Neuronal stem cell (in vitro differentiated cells): ENCODE measurements around the gene HSPA2.

ENCODE experiments used
- DNase-seq: peaks from one replicate; pipeline ENCODE4 v3.0.0-alpha.2; 2013; ENCODE audit warnings: low spot score
- H2AFZ ChIP-seq: one replicate; pipeline ENCODE4 v1.6.1; 2013; ENCODE audit warnings: mild to moderate bottlenecking, low read length, inconsistent platforms
- H2AK5ac ChIP-seq: 2 replicates; pipeline ENCODE4 v1.6.1; 2013; ENCODE audit warnings: low read depth, mild to moderate bottlenecking, inconsistent platforms, low read length, moderate library complexity, mixed read lengths
- H2BK120ac ChIP-seq: 2 replicates; pipeline ENCODE4 v1.6.1; 2013; ENCODE audit warnings: low read depth, mild to moderate bottlenecking, inconsistent platforms, low read length, moderate library complexity, mixed read lengths
- H2BK12ac ChIP-seq: one replicate; pipeline ENCODE4 v1.6.1; 2013; ENCODE audit warnings: low read length, inconsistent platforms
- H2BK15ac ChIP-seq: 2 replicates; pipeline ENCODE4 v1.6.1; 2013; ENCODE audit warnings: mild to moderate bottlenecking, low read length, inconsistent platforms, mixed read lengths
- H2BK5ac ChIP-seq: one replicate; pipeline ENCODE4 v1.6.1; 2013; ENCODE audit warnings: inconsistent platforms, mild to moderate bottlenecking, low read length, moderate library complexity
- H3K14ac ChIP-seq: one replicate; pipeline ENCODE4 v1.6.1; 2013; ENCODE audit warnings: low read length, inconsistent platforms
- H3K18ac ChIP-seq: 2 replicates; pipeline ENCODE4 v1.6.1; 2013; ENCODE audit warnings: low read length, inconsistent platforms
- H3K23ac ChIP-seq: 2 replicates; pipeline ENCODE4 v1.6.1; 2013; ENCODE audit warnings: low read depth, mild to moderate bottlenecking, mixed read lengths, low read length, inconsistent platforms; ENCODE audit not compliant: poor library complexity
- H3K27ac ChIP-seq: replicated peaks from 3 replicates; pipeline ENCODE4 v1.5.1; 2013; ENCODE audit warnings: low read length, inconsistent platforms
- H3K27me3 ChIP-seq, 3 experiments: 2 replicates each; pipeline ENCODE4 v1.6.1; 2013; ENCODE audit warnings: low read length in 3 of 3, mild to moderate bottlenecking in 2 of 3, inconsistent platforms in 1 of 3, low read depth in 1 of 3, mixed read lengths in 1 of 3, moderate library complexity in 1 of 3; ENCODE audit not compliant: control insufficient read depth in 3 of 3, insufficient read depth in 3 of 3
- H3K36me3 ChIP-seq, 2 donors: replicated peaks in 1 of 2; 2 replicates each; pipeline ENCODE4 v1.6.1; 2013; ENCODE audit warnings: low read length in 2 of 2; ENCODE audit not compliant: control insufficient read depth in 2 of 2, insufficient read depth in 2 of 2
- H3K4ac ChIP-seq: 2 replicates; pipeline ENCODE4 v1.6.1; 2013; ENCODE audit warnings: inconsistent platforms, mild to moderate bottlenecking, low read length, moderate library complexity
- H3K4me1 ChIP-seq, 2 donors: 1 replicate in 1 of 2; 2 replicates in 1 of 2; pipeline ENCODE4 v1.6.1; 2013; ENCODE audit warnings: low read length in 2 of 2, low read depth in 1 of 2; ENCODE audit not compliant: control insufficient read depth in 2 of 2, insufficient read depth in 1 of 2
- H3K4me2 ChIP-seq: one replicate; pipeline ENCODE4 v1.6.1; 2013; ENCODE audit warnings: mild to moderate bottlenecking, low read length, inconsistent platforms; ENCODE audit not compliant: insufficient read depth, poor library complexity, severe bottlenecking
- H3K4me3 ChIP-seq, 2 donors: 2 replicates each; pipeline ENCODE4 v1.5.1; 2013; ENCODE audit warnings: low read length in 2 of 2, mild to moderate bottlenecking in 2 of 2, inconsistent platforms in 1 of 2, moderate library complexity in 1 of 2
- H3K79me1 ChIP-seq: one replicate; pipeline ENCODE4 v1.6.1; 2013; ENCODE audit warnings: low read depth, mild to moderate bottlenecking, inconsistent platforms, low read length, moderate library complexity
- H3K9ac ChIP-seq: one replicate; pipeline ENCODE4 v1.6.1; 2013; ENCODE audit warnings: mild to moderate bottlenecking, low read depth, low read length, inconsistent platforms; ENCODE audit not compliant: poor library complexity
- H3K9me3 ChIP-seq, 2 donors: replicated peaks in 1 of 2; 2 replicates each; pipeline versions ENCODE3 to v1.6.1; 2013; ENCODE audit warnings: low read length in 2 of 2, mild to moderate bottlenecking in 2 of 2, inconsistent platforms in 1 of 2, low read depth in 1 of 2, mixed read lengths in 1 of 2, moderate library complexity in 1 of 2; ENCODE audit not compliant: control insufficient read depth in 2 of 2, insufficient read depth in 1 of 2
- H4K8ac ChIP-seq: one replicate; pipeline ENCODE4 v1.6.1; 2013; ENCODE audit warnings: low read depth, mild to moderate bottlenecking, inconsistent platforms, low read length, moderate library complexity
- H4K91ac ChIP-seq: one replicate; pipeline ENCODE4 v1.6.1; 2013; ENCODE audit warnings: low read length, low read depth, mild to moderate bottlenecking, inconsistent platforms; ENCODE audit not compliant: poor library complexity
- WGBS, 2 donors: extraction: QIAGEN DNeasy Blood & Tissue Kit; methylation state at CpG; one replicate each; pipeline ENCODE4 v1.1.7; 2013; ENCODE audit warnings: missing lambda C conversion rate in 2 of 2, mixed read lengths in 1 of 2; ENCODE audit not compliant: insufficient read length in 2 of 2, insufficient replicate concordance in 1 of 2; ENCODE audit errors: extremely low coverage in 2 of 2; 5-methylcytosine and 5-hydroxymethylcytosine counted together

Gene HSPA2

GRCh38 chr14:64542836-64543201, 2.3 kb downstream of the HSPA2 start:
- Histone ChIP-seq H3K23ac (no peak overlapping the region), H3K27ac (no peak overlapping the region), H3K27me3 (peaks cover 0 to 23% (median 11%) of the 10 kb centered on the region in 3 experiments), H4K8ac (no peak overlapping the region), H4K91ac (no peak overlapping the region), H3K4ac (no peak overlapping the region), H3K4me3 (no peak overlapping the region), H2BK120ac (no peak overlapping the region), H2AK5ac (no peak overlapping the region), H3K14ac (no peak overlapping the region), H2BK15ac (no peak overlapping the region), H3K9me3 (peaks cover 17 to 22% of the 10 kb centered on the region in 2 donors), H3K9ac (no peak overlapping the region), H3K36me3 (no peaks in the 10 kb centered on the region), H3K4me1 (peaks cover 0 to 1% of the 10 kb centered on the region in 2 donors), H3K79me1 (no peaks in the 10 kb centered on the region), H2BK12ac (no peak overlapping the region), H2AFZ (no peak overlapping the region), H3K18ac (no peak overlapping the region), H2BK5ac (no peak overlapping the region), H3K4me2 (no peak overlapping the region)
- WGBS, 2 donors: no CpG with 5 or more reads among the region's 4 CpGs
- DNase-seq: no peak

- no peak overlapping the region for H3K18ac ChIP-seq
Measured at GRCh38 chr14:64544607-64545312, 4.2 kb downstream of the HSPA2 start.

GRCh38 chr14:64549016-64549415, 8.5 kb downstream of the HSPA2 start:
- WGBS, 2 donors: no CpG with 5 or more reads among the region's 1 CpG

More at GRCh38 chr14:64544607-64545312, 4.2 kb downstream of the HSPA2 start:
- no peak overlapping the region for H3K14ac ChIP-seq
- H2BK12ac ChIP-seq: no peak overlapping the region
- no peak overlapping the region for H2BK5ac ChIP-seq
- no peak overlapping the region for H4K8ac ChIP-seq
- H3K27ac ChIP-seq: no peak overlapping the region
- H2AK5ac ChIP-seq: no peak overlapping the region
- H3K4me3 ChIP-seq: no peak overlapping the region
- H3K9me3 ChIP-seq: peaks cover 17 to 22% of the 10 kb centered on the region in 2 donors
- H3K4ac ChIP-seq: no peak overlapping the region
- H2BK120ac ChIP-seq: no peak overlapping the region
- H2AFZ ChIP-seq: no peak overlapping the region
- H3K23ac ChIP-seq: no peak overlapping the region
- no peaks in the 10 kb centered on the region for H3K4me1 ChIP-seq
- peaks cover 11 to 36% (median 14%) of the 10 kb centered on the region in 3 experiments for H3K27me3 ChIP-seq
- no CpG with 5 or more reads among the region's 5 CpGs for WGBS, 2 donors
- no peak for DNase-seq
- H3K79me1 ChIP-seq: no peaks in the 10 kb centered on the region
- H3K4me2 ChIP-seq: no peak overlapping the region
- no peak overlapping the region for H2BK15ac ChIP-seq
- H3K36me3 ChIP-seq: no peaks in the 10 kb centered on the region
- H3K9ac ChIP-seq: no peak overlapping the region
- H4K91ac ChIP-seq: no peak overlapping the region

GRCh38 chr14:64549791-64550620, 9.5 kb downstream of the HSPA2 start, which contains the start of gene PPP1R36:
PPP1R36 (plus strand) TSS chr14:64549961; CDS start chr14:64549998, 37 bp downstream.
- no peak within 1 kb of the TSS for H3K14ac ChIP-seq
- peak within 1 kb of the TSS; percentile 62 for H3K18ac ChIP-seq
- peaks cover 0 to 40% (median 25%) of the 10 kb centered on the region in 3 experiments for H3K27me3 ChIP-seq
- no peaks in the 10 kb centered on the region for H3K79me1 ChIP-seq
- no peaks in the 10 kb centered on the region for H3K9me3 ChIP-seq
- DNase-seq: no peak
- no peak within 1 kb of the TSS for H2BK120ac ChIP-seq
- H3K4me3 ChIP-seq: peak within 1 kb of the TSS; percentile 36 to 82
- H2BK12ac ChIP-seq: no peak within 1 kb of the TSS
- H2AK5ac ChIP-seq: no peak within 1 kb of the TSS
- no peak within 1 kb of the TSS for H3K27ac ChIP-seq
- H3K4me1 ChIP-seq: peaks cover 0 to 3% of the 10 kb centered on the region in 2 donors
- H4K91ac ChIP-seq: no peak within 1 kb of the TSS
- no peak within 1 kb of the TSS for H3K4ac ChIP-seq
- H4K8ac ChIP-seq: no peak within 1 kb of the TSS
- peak within 1 kb of the TSS; percentile 67 for H3K4me2 ChIP-seq
- peak within 1 kb of the TSS; percentile 20 for H3K23ac ChIP-seq
- H3K9ac ChIP-seq: peak within 1 kb of the TSS; percentile 75
- no peaks in the 10 kb centered on the region for H3K36me3 ChIP-seq
- no CpG with 5 or more reads among the region's 54 CpGs for WGBS, 2 donors
- H2AFZ ChIP-seq: peak within 1 kb of the TSS; percentile 82
- no peak within 1 kb of the TSS for H2BK5ac ChIP-seq
- no peak within 1 kb of the TSS for H2BK15ac ChIP-seq

More at GRCh38 chr14:64549016-64549415, 8.5 kb downstream of the HSPA2 start:
- no peak overlapping the region for H3K18ac ChIP-seq
- no peak overlapping the region for H3K4ac ChIP-seq
- DNase-seq: no peak
- no peak overlapping the region for H2BK120ac ChIP-seq
- H3K14ac ChIP-seq: no peak overlapping the region
- H3K4me1 ChIP-seq: peaks cover 0 to 3% of the 10 kb centered on the region in 2 donors
- no peak overlapping the region for H4K91ac ChIP-seq
- H3K79me1 ChIP-seq: no peaks in the 10 kb centered on the region
- H3K9ac ChIP-seq: no peak overlapping the region
- H2BK15ac ChIP-seq: no peak overlapping the region
- no peaks in the 10 kb centered on the region for H3K36me3 ChIP-seq
- no peak overlapping the region for H3K4me2 ChIP-seq
- no peak overlapping the region for H3K4me3 ChIP-seq
- no peak overlapping the region for H3K23ac ChIP-seq
- H3K27ac ChIP-seq: no peak overlapping the region
- no peaks in the 10 kb centered on the region for H3K9me3 ChIP-seq
- H3K27me3 ChIP-seq: peaks cover 0 to 40% (median 25%) of the 10 kb centered on the region in 3 experiments
- H2AFZ ChIP-seq: no peak overlapping the region
- no peak overlapping the region for H2AK5ac ChIP-seq
- no peak overlapping the region for H2BK12ac ChIP-seq
- no peak overlapping the region for H4K8ac ChIP-seq
- no peak overlapping the region for H2BK5ac ChIP-seq
